ENCODE measurements around the gene CDC42EP3.

CDC42EP3 gene

GRCh38 chr2:37648331-37649011 is 23.0 kb downstream of the CDC42EP3 start:
- Histone ChIP-seq H3K4me3 (ENCODE audit: low read length) (no peak overlapping the region), H3K27me3 (ENCODE audit: control insufficient read depth, insufficient read depth, low read length) (no peaks in the 10 kb centered on the region), H3K36me3 (ENCODE audit: control insufficient read depth, insufficient read depth, low read length) (peaks cover 17% of the 10 kb centered on the region), H3K9ac (ENCODE audit: low read length) (no peak overlapping the region), H3K27ac (ENCODE audit: low read depth, low read length) (peak overlapping the region; percentile 69), H3K4me1 (ENCODE audit: control insufficient read depth, insufficient read depth, low read length) (peaks cover 30% of the 10 kb centered on the region)

- no peak overlapping the region for H3K4me3 ChIP-seq (ENCODE audit: low read length)
- no peak overlapping the region for H3K9ac ChIP-seq (ENCODE audit: low read length)
- no peaks in the 10 kb centered on the region for H3K27me3 ChIP-seq (ENCODE audit: control insufficient read depth, insufficient read depth, low read length)
- H3K36me3 ChIP-seq (ENCODE audit: control insufficient read depth, insufficient read depth, low read length), result peaks cover 17% of the 10 kb centered on the region
- peak overlapping the region; percentile 69 for H3K27ac ChIP-seq (ENCODE audit: low read depth, low read length)
- peaks cover 30% of the 10 kb centered on the region for H3K4me1 ChIP-seq (ENCODE audit: control insufficient read depth, insufficient read depth, low read length)
Observed at GRCh38 chr2:37647971-37648330, 23.5 kb downstream of the CDC42EP3 start.

GRCh38 chr2:37645836-37646235 is 25.6 kb downstream of the CDC42EP3 start:
- H3K36me3 ChIP-seq (ENCODE audit: control insufficient read depth, insufficient read depth, low read length), result peaks cover 17% of the 10 kb centered on the region
- H3K27me3 ChIP-seq (ENCODE audit: control insufficient read depth, insufficient read depth, low read length), result no peaks in the 10 kb centered on the region
- H3K9ac ChIP-seq (ENCODE audit: low read length), result no peak overlapping the region
- H3K4me3 ChIP-seq (ENCODE audit: low read length), result no peak overlapping the region
- H3K27ac ChIP-seq (ENCODE audit: low read depth, low read length), result no peak overlapping the region
- H3K4me1 ChIP-seq (ENCODE audit: control insufficient read depth, insufficient read depth, low read length), result peaks cover 28% of the 10 kb centered on the region

- no peak overlapping the region for H3K27ac ChIP-seq (ENCODE audit: low read depth, low read length)
Observed at GRCh38 chr2:37645362-37645761, 26.1 kb downstream of the CDC42EP3 start.

GRCh38 chr2:37644191-37644590 is 27.3 kb downstream of the CDC42EP3 start:
- Histone ChIP-seq H3K4me3 (ENCODE audit: low read length) (no peak overlapping the region), H3K36me3 (ENCODE audit: control insufficient read depth, insufficient read depth, low read length) (peaks cover 17% of the 10 kb centered on the region), H3K9ac (ENCODE audit: low read length) (no peak overlapping the region), H3K27ac (ENCODE audit: low read depth, low read length) (no peak overlapping the region), H3K4me1 (ENCODE audit: control insufficient read depth, insufficient read depth, low read length) (peaks cover 24% of the 10 kb centered on the region), H3K27me3 (ENCODE audit: control insufficient read depth, insufficient read depth, low read length) (no peaks in the 10 kb centered on the region)

More at GRCh38 chr2:37645362-37645761, 26.1 kb downstream of the CDC42EP3 start:
- Histone ChIP-seq H3K4me1 (ENCODE audit: control insufficient read depth, insufficient read depth, low read length) (peaks cover 25% of the 10 kb centered on the region), H3K4me3 (ENCODE audit: low read length) (no peak overlapping the region), H3K36me3 (ENCODE audit: control insufficient read depth, insufficient read depth, low read length) (peaks cover 17% of the 10 kb centered on the region), H3K27me3 (ENCODE audit: control insufficient read depth, insufficient read depth, low read length) (no peaks in the 10 kb centered on the region), H3K9ac (ENCODE audit: low read length) (no peak overlapping the region)

GRCh38 chr2:37643730-37644078 is 27.7 kb downstream of the CDC42EP3 start:
- H3K27ac ChIP-seq (ENCODE audit: low read depth, low read length), result no peak overlapping the region
- no peaks in the 10 kb centered on the region for H3K27me3 ChIP-seq (ENCODE audit: control insufficient read depth, insufficient read depth, low read length)
- no peak overlapping the region for H3K9ac ChIP-seq (ENCODE audit: low read length)
- peaks cover 22% of the 10 kb centered on the region for H3K4me1 ChIP-seq (ENCODE audit: control insufficient read depth, insufficient read depth, low read length)
- no peak overlapping the region for H3K4me3 ChIP-seq (ENCODE audit: low read length)
- peaks cover 17% of the 10 kb centered on the region for H3K36me3 ChIP-seq (ENCODE audit: control insufficient read depth, insufficient read depth, low read length)

GRCh38 chr2:37642907-37643729 is 28.3 kb downstream of the CDC42EP3 start:
- Histone ChIP-seq H3K9ac (ENCODE audit: low read length) (no peak overlapping the region), H3K4me1 (ENCODE audit: control insufficient read depth, insufficient read depth, low read length) (peaks cover 16% of the 10 kb centered on the region), H3K4me3 (ENCODE audit: low read length) (no peak overlapping the region), H3K36me3 (ENCODE audit: control insufficient read depth, insufficient read depth, low read length) (peaks cover 16% of the 10 kb centered on the region), H3K27me3 (ENCODE audit: control insufficient read depth, insufficient read depth, low read length) (no peaks in the 10 kb centered on the region), H3K27ac (ENCODE audit: low read depth, low read length) (peak overlapping the region; percentile 21)

GRCh38 chr2:37641582-37642171 is 29.8 kb downstream of the CDC42EP3 start:
- no peak overlapping the region for H3K27ac ChIP-seq (ENCODE audit: low read depth, low read length)
- H3K36me3 ChIP-seq (ENCODE audit: control insufficient read depth, insufficient read depth, low read length), result peaks cover 10% of the 10 kb centered on the region
- H3K4me1 ChIP-seq (ENCODE audit: control insufficient read depth, insufficient read depth, low read length), result peaks cover 11% of the 10 kb centered on the region
- H3K4me3 ChIP-seq (ENCODE audit: low read length), result no peak overlapping the region
- H3K9ac ChIP-seq (ENCODE audit: low read length), result no peak overlapping the region
- H3K27me3 ChIP-seq (ENCODE audit: control insufficient read depth, insufficient read depth, low read length), result no peaks in the 10 kb centered on the region

- no peaks in the 10 kb centered on the region for H3K27me3 ChIP-seq (ENCODE audit: control insufficient read depth, insufficient read depth, low read length)
- H3K36me3 ChIP-seq (ENCODE audit: control insufficient read depth, insufficient read depth, low read length), result peaks cover 5% of the 10 kb centered on the region
- no peak overlapping the region for H3K4me3 ChIP-seq (ENCODE audit: low read length)
Observed at GRCh38 chr2:37639631-37640030, 31.8 kb downstream of the CDC42EP3 start.

GRCh38 chr2:37638973-37639372 is 32.5 kb downstream of the CDC42EP3 start:
- Histone ChIP-seq H3K4me1 (ENCODE audit: control insufficient read depth, insufficient read depth, low read length) (peaks cover 9% of the 10 kb centered on the region), H3K27me3 (ENCODE audit: control insufficient read depth, insufficient read depth, low read length) (no peaks in the 10 kb centered on the region), H3K9ac (ENCODE audit: low read length) (no peak overlapping the region), H3K4me3 (ENCODE audit: low read length) (no peak overlapping the region), H3K27ac (ENCODE audit: low read depth, low read length) (no peak overlapping the region), H3K36me3 (ENCODE audit: control insufficient read depth, insufficient read depth, low read length) (peaks cover 1% of the 10 kb centered on the region)

More at GRCh38 chr2:37639631-37640030, 31.8 kb downstream of the CDC42EP3 start:
- H3K27ac ChIP-seq (ENCODE audit: low read depth, low read length), result no peak overlapping the region
- no peak overlapping the region for H3K9ac ChIP-seq (ENCODE audit: low read length)
- H3K4me1 ChIP-seq (ENCODE audit: control insufficient read depth, insufficient read depth, low read length), result peaks cover 11% of the 10 kb centered on the region

GRCh38 chr2:37637985-37638384 is 33.5 kb downstream of the CDC42EP3 start:
- no peaks in the 10 kb centered on the region for H3K36me3 ChIP-seq (ENCODE audit: control insufficient read depth, insufficient read depth, low read length)
- H3K4me1 ChIP-seq (ENCODE audit: control insufficient read depth, insufficient read depth, low read length), result peaks cover 7% of the 10 kb centered on the region
- no peak overlapping the region for H3K9ac ChIP-seq (ENCODE audit: low read length)
- H3K4me3 ChIP-seq (ENCODE audit: low read length), result no peak overlapping the region
- peak overlapping the region; percentile 7 for H3K27ac ChIP-seq (ENCODE audit: low read depth, low read length)
- H3K27me3 ChIP-seq (ENCODE audit: control insufficient read depth, insufficient read depth, low read length), result no peaks in the 10 kb centered on the region

- Histone ChIP-seq H3K27ac (ENCODE audit: low read depth, low read length) (no peak overlapping the region), H3K9ac (ENCODE audit: low read length) (no peak overlapping the region), H3K27me3 (ENCODE audit: control insufficient read depth, insufficient read depth, low read length) (no peaks in the 10 kb centered on the region), H3K4me3 (ENCODE audit: low read length) (no peak overlapping the region), H3K4me1 (ENCODE audit: control insufficient read depth, insufficient read depth, low read length) (peaks cover 7% of the 10 kb centered on the region), H3K36me3 (ENCODE audit: control insufficient read depth, insufficient read depth, low read length) (no peaks in the 10 kb centered on the region)
Observed at GRCh38 chr2:37637190-37637860, 34.1 kb downstream of the CDC42EP3 start.

Data from rectal smooth muscle tissue (tissue), 1 donor.